ENCODE results near the gene KLK15.

Gene KLK15

GRCh38 chr19:50832666-50833065 is 708 bp downstream of the KLK15 start:
- TF ChIP-seq CTCF (conservative IDR thresholded peaks at IDR 0.05; ENCODE audit: control insufficient read depth, insufficient read depth, low read depth, low read length): no peak
- no peak for DNase-seq (ENCODE audit: low read depth)
- no peak overlapping the region for H3K4me3 ChIP-seq (ENCODE audit: control insufficient read depth, low read depth, low read length)

- no peak for DNase-seq (ENCODE audit: low read depth)
- H3K4me3 ChIP-seq (ENCODE audit: control insufficient read depth, low read depth, low read length): no peak overlapping the region
- no peak for TF ChIP-seq CTCF (conservative IDR thresholded peaks at IDR 0.05; ENCODE audit: control insufficient read depth, insufficient read depth, low read depth, low read length)
Measured at GRCh38 chr19:50831026-50831396, 2.4 kb downstream of the KLK15 start.

GRCh38 chr19:50830266-50831025 is 2.9 kb downstream of the KLK15 start:
- DNase-seq (ENCODE audit: low read depth): no peak
- no peak for TF ChIP-seq CTCF (conservative IDR thresholded peaks at IDR 0.05; ENCODE audit: control insufficient read depth, insufficient read depth, low read depth, low read length)
- H3K4me3 ChIP-seq (ENCODE audit: control insufficient read depth, low read depth, low read length): no peak overlapping the region

GRCh38 chr19:50829801-50830200 is 3.6 kb downstream of the KLK15 start:
- TF ChIP-seq CTCF (conservative IDR thresholded peaks at IDR 0.05; ENCODE audit: control insufficient read depth, insufficient read depth, low read depth, low read length): no peak
- no peak for DNase-seq (ENCODE audit: low read depth)

GRCh38 chr19:50827476-50827875 is 5.9 kb downstream of the KLK15 start:
- no peak overlapping the region for H3K4me3 ChIP-seq (ENCODE audit: control insufficient read depth, low read depth, low read length)
- no peak for DNase-seq (ENCODE audit: low read depth)
- TF ChIP-seq CTCF (conservative IDR thresholded peaks at IDR 0.05; ENCODE audit: control insufficient read depth, insufficient read depth, low read depth, low read length): no peak

More at GRCh38 chr19:50829801-50830200, 3.6 kb downstream of the KLK15 start:
- H3K4me3 ChIP-seq (ENCODE audit: control insufficient read depth, low read depth, low read length): no peak overlapping the region

GRCh38 chr19:50826492-50827240 is 6.7 kb downstream of the KLK15 start:
- TF ChIP-seq CTCF (conservative IDR thresholded peaks at IDR 0.05; ENCODE audit: control insufficient read depth, insufficient read depth, low read depth, low read length): no peak
- no peak for DNase-seq (ENCODE audit: low read depth)
- no peak overlapping the region for H3K4me3 ChIP-seq (ENCODE audit: control insufficient read depth, low read depth, low read length)
